Panc1 (cell line): Measurements from ENCODE around the gene PFKL. TPM values are rescaled to one million over a fixed set of nuclear protein-coding genes. Genes with fewer than 3 reads are reported as not detected.

Source experiments
- ATAC-seq: fragments of 200-7000 bp; cut with Tn5 transposase; 2 replicates; pipeline ENCODE4 v1.9.1; 2020; ENCODE audit warnings: mild to moderate bottlenecking, moderate library complexity
- BruUV-seq: library from RNA; stranded (reverse); fragments of 400-500 nt; replicated peaks from 2 replicates; lab custom pipeline; 2021; lab: Mats Ljungman, UMichigan
- CTCF ChIA-PET: fragments of 300-600 bp; sonication (Branson Sonifier 250); formaldehyde crosslinking; loops from one replicate; lab custom pipeline; 2022; ENCODE audit warnings: antibody characterized with exemption; lab: Charles Lee
- POLR2A ChIA-PET: fragments of 300-600 bp; sonication (Branson Sonifier 250); formaldehyde crosslinking; loops from one replicate; lab custom pipeline; 2022; ENCODE audit warnings: antibody characterized with exemption; lab: Charles Lee
- DNase-seq: peaks from one replicate; pipeline ENCODE4 v3.0.0-alpha.2; 2010; ENCODE audit warnings: low read depth, low spot score
- H3K27ac ChIP-seq: 2 replicates; pipeline ENCODE4 v1.5.1; 2011; ENCODE audit warnings: mild to moderate bottlenecking, low read length, inconsistent platforms
- H3K27me3 ChIP-seq: fragments of 200-500 bp; sonication (Bioruptor generic); 2 replicates; pipeline ENCODE4 v1.6.0; 2014; ENCODE audit warnings: low read length, inconsistent platforms; ENCODE audit not compliant: control insufficient read depth, insufficient read depth
- H3K36me3 ChIP-seq: fragments of 200-500 bp; sonication (Bioruptor generic); 2 replicates; pipeline ENCODE4 v1.5.1; 2014; ENCODE audit warnings: inconsistent platforms, mild to moderate bottlenecking, low read length, moderate library complexity; ENCODE audit not compliant: control insufficient read depth, insufficient read depth
- H3K4me1 ChIP-seq: 2 replicates; pipeline ENCODE4 v1.5.1; 2011; ENCODE audit warnings: inconsistent platforms, mild to moderate bottlenecking, low read length, moderate library complexity; ENCODE audit not compliant: control insufficient read depth, insufficient read depth
- H3K4me3 ChIP-seq, 2 experiments: 2 replicates each; pipeline ENCODE4 v1.5.1; 2011 to 2012; ENCODE audit warnings: low read depth in 2 of 2, low read length in 2 of 2, mild to moderate bottlenecking in 2 of 2, inconsistent platforms in 1 of 2, moderate library complexity in 1 of 2
- H3K9me3 ChIP-seq: fragments of 200-500 bp; sonication (Bioruptor generic); 2 replicates; pipeline ENCODE4 v1.5.1; 2014; ENCODE audit warnings: low read depth, mild to moderate bottlenecking, inconsistent platforms, low read length, moderate library complexity; ENCODE audit not compliant: control insufficient read depth, insufficient read depth
- POLR2AphosphoS5 ChIP-seq: IDR thresholded peaks from 2 replicates; pipeline ENCODE4 v1.6.1; 2012; ENCODE audit warnings: mild to moderate bottlenecking, low read depth, low read length, moderate library complexity
- SIN3A ChIP-seq: IDR thresholded peaks from 2 replicates; pipeline ENCODE4 v1.6.1; 2012; ENCODE audit warnings: low read depth, mild to moderate bottlenecking, low read length, moderate library complexity, borderline replicate concordance; ENCODE audit not compliant: insufficient read depth
- TCF7L2 ChIP-seq: IDR thresholded peaks from 2 replicates; pipeline ENCODE4 v1.6.1; 2011; ENCODE audit warnings: mild to moderate bottlenecking, low read depth, low read length, inconsistent platforms
- in situ Hi-C: cut with HindIII; loops from 2 replicates; pipeline ENCODE4 v1.10.0; 2016; ENCODE audit warnings: low sequenced_read_pairs, low pct_unique_long_range_greater_than_20kb
- intact Hi-C: fragments of 100-400 bp; cut with micrococcal nuclease; formaldehyde crosslinking; loops from one replicate; pipeline ENCODE4 v1.10.0; 2022; ENCODE audit not compliant: unreplicated experiment
- total RNA-seq: library from RNA; stranded (reverse); gene quantifications from one replicate; pipeline ENCODE4 v1.2.1, GENCODE V29; 2021; ENCODE audit not compliant: unreplicated experiment
- TF ChIP-seq, protein P1 (sequence below), 2 experiments: IDR thresholded peaks; 2 replicates each; pipeline ENCODE4 v1.6.1; 2011 to 2012; ENCODE audit warnings: low read depth in 2 of 2, control low read depth in 1 of 2, low read length in 1 of 2, mild to moderate bottlenecking in 1 of 2, moderate library complexity in 1 of 2; ENCODE audit not compliant: insufficient read depth in 1 of 2
- TF ChIP-seq, protein P2 (sequence below): fragments of 450-650 bp; IDR thresholded peaks from 2 replicates; pipeline ENCODE4 v1.5.1; 2017; ENCODE audit warnings: mild to moderate bottlenecking

The PFKL gene
- total RNA-seq, 1 experiment from 2014 or later = 70.1 TPM

DNA sequence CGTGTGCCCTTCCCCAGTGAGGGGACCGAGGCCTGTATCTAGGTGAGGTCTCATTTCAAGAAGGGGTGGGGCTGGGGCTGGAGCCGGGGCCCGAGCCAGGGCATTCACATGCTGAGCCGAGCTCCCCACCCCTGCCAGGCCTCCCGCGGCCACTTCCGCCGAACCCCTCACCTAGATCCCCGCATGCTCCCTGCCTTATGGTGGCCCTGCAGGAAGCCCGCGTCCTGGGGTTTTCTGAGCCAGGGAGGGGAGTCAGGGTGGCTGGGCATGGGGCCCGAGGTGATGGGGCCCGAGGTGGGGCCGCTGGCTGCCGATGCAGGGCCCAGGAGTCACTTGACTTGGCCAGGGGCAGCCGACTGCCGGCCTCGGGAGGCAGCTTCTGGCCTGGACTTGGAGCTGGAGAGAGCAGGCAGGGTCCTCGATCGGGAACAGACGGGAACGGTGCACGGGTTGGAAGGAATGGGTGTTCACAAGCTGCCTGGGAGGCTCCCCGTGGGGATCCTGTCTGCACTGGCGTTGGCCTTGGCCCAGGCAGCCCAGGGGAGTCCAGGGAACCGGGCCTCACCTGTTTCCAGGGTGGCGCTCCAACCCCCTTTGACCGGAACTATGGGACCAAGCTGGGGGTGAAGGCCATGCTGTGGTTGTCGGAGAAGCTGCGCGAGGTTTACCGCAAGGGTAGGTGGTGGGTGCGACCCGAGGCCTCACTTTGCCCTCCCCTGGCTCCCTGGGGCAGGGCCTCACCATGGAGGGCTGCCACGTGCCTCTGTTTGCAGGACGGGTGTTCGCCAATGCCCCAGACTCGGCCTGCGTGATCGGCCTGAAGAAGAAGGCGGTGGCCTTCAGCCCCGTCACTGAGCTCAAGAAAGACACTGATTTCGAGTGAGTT lies 25.8 kb downstream of the PFKL start:
- H3K27me3 ChIP-seq = no peaks in the 10 kb centered on the region
- intact Hi-C loops (no loop called here), in situ Hi-C loops (no loop called here)
- H3K9me3 ChIP-seq = no peaks in the 10 kb centered on the region
- H3K27ac ChIP-seq = no peak overlapping the region
- CTCF ChIA-PET = no interaction called here
- ATAC-seq (no peak), DNase-seq (no peak)
- BruUV-seq = no TSS peak
- no peaks in the 10 kb centered on the region for H3K36me3 ChIP-seq
- POLR2A ChIA-PET = no interaction called here
- no peak overlapping the region for H3K4me3 ChIP-seq
- H3K4me1 ChIP-seq = no peaks in the 10 kb centered on the region; the same call in 1 of the 2 replicates
- TF ChIP-seq, protein P1, sequence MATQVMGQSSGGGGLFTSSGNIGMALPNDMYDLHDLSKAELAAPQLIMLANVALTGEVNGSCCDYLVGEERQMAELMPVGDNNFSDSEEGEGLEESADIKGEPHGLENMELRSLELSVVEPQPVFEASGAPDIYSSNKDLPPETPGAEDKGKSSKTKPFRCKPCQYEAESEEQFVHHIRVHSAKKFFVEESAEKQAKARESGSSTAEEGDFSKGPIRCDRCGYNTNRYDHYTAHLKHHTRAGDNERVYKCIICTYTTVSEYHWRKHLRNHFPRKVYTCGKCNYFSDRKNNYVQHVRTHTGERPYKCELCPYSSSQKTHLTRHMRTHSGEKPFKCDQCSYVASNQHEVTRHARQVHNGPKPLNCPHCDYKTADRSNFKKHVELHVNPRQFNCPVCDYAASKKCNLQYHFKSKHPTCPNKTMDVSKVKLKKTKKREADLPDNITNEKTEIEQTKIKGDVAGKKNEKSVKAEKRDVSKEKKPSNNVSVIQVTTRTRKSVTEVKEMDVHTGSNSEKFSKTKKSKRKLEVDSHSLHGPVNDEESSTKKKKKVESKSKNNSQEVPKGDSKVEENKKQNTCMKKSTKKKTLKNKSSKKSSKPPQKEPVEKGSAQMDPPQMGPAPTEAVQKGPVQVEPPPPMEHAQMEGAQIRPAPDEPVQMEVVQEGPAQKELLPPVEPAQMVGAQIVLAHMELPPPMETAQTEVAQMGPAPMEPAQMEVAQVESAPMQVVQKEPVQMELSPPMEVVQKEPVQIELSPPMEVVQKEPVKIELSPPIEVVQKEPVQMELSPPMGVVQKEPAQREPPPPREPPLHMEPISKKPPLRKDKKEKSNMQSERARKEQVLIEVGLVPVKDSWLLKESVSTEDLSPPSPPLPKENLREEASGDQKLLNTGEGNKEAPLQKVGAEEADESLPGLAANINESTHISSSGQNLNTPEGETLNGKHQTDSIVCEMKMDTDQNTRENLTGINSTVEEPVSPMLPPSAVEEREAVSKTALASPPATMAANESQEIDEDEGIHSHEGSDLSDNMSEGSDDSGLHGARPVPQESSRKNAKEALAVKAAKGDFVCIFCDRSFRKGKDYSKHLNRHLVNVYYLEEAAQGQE (IDR thresholded peaks at IDR 0.05; ENCODE audit: insufficient read depth in 1 of 2, low read depth in 2 of 2, low read length in 1 of 2) = no peak
- TF ChIP-seq TCF7L2 = no peak
- no peak for TF ChIP-seq SIN3A
- TF ChIP-seq POLR2AphosphoS5 = no peak
- TF ChIP-seq, protein P2, sequence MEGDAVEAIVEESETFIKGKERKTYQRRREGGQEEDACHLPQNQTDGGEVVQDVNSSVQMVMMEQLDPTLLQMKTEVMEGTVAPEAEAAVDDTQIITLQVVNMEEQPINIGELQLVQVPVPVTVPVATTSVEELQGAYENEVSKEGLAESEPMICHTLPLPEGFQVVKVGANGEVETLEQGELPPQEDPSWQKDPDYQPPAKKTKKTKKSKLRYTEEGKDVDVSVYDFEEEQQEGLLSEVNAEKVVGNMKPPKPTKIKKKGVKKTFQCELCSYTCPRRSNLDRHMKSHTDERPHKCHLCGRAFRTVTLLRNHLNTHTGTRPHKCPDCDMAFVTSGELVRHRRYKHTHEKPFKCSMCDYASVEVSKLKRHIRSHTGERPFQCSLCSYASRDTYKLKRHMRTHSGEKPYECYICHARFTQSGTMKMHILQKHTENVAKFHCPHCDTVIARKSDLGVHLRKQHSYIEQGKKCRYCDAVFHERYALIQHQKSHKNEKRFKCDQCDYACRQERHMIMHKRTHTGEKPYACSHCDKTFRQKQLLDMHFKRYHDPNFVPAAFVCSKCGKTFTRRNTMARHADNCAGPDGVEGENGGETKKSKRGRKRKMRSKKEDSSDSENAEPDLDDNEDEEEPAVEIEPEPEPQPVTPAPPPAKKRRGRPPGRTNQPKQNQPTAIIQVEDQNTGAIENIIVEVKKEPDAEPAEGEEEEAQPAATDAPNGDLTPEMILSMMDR = no peak

DNA sequence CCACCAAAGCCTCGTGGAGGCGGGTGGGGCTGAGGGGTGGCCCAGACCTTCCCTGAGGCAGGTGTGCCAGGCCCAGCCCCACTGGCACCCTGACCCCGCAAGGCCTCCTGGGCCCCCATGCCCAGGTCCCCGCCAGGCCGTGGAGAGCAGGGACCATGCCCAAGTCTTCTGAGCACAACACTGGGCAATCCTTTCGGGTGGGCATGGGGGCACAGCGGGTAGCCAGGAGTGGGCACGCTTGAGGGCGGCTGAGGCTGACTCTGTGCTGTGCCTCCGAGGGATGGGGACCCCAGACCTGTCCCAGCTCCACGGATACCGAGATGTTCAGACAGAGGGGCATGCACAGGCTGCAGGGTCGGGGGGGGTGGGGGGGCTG lies 26.4 kb downstream of the PFKL start:
- no TSS peak for BruUV-seq
- intact Hi-C loops (no loop called here), in situ Hi-C loops (no loop called here)
- ChIA-PET CTCF (no interaction called here), POLR2A (no interaction called here)
- H3K9me3 ChIP-seq = no peaks in the 10 kb centered on the region
- TF ChIP-seq, protein P1 (IDR thresholded peaks at IDR 0.05; ENCODE audit: insufficient read depth in 1 of 2, low read depth in 2 of 2, low read length in 1 of 2) = no peak
- no peaks in the 10 kb centered on the region; the same call in 1 of the 2 replicates for H3K4me1 ChIP-seq
- no peaks in the 10 kb centered on the region for H3K36me3 ChIP-seq
- ATAC-seq (no peak), DNase-seq (no peak)
- no peaks in the 10 kb centered on the region for H3K27me3 ChIP-seq
- no peak overlapping the region for H3K4me3 ChIP-seq
- no peak overlapping the region for H3K27ac ChIP-seq
